ENCODE measurements around the gene ARID3B. TPM values are rescaled to one million over a fixed set of nuclear protein-coding genes. Genes with fewer than 3 reads are reported as not detected.

Gene ARID3B
- total and polyA plus RNA-seq, 4 donors = 6.6 to 10.5 (median 10.2) TPM

- no peak overlapping the region for H3K9ac ChIP-seq (ENCODE audit: insufficient read depth in 1 of 2, low read length in 2 of 2)
- peaks cover 5 to 23% (median 12%) of the 10 kb centered on the region in 5 donors for H3K4me1 ChIP-seq (ENCODE audit: control insufficient read depth in 5 of 5, insufficient read depth in 5 of 5, low read length in 5 of 5)
- H3K27me3 ChIP-seq (ENCODE audit: control insufficient read depth in 3 of 3, insufficient read depth in 3 of 3, low read length in 2 of 3) = no peaks in the 10 kb centered on the region
- peaks cover 2 to 12% (median 10%) of the 10 kb centered on the region in 4 donors for H3K36me3 ChIP-seq (ENCODE audit: control insufficient read depth in 4 of 4, insufficient read depth in 4 of 4, low read length in 4 of 4)
- no peak for TF ChIP-seq CTCF (IDR thresholded peaks at IDR 0.05; ENCODE audit: control extremely low read depth, extremely low read depth)
- ATAC-seq (ENCODE audit: insufficient read depth, low FRiP score) (peak; percentile 64), DNase-seq (peak; percentile 57 to 82 (median 61))
- 64 to 79% methylated on average over 4 of the region's 4 CpGs for WGBS, 2 donors
- H3K27ac ChIP-seq (ENCODE audit: low read depth in 1 of 2, low read length in 1 of 2) = peak overlapping the region in 1 of 2 donors; percentile 89
- no peaks in the 10 kb centered on the region for H3K9me3 ChIP-seq (ENCODE audit: control insufficient read depth in 4 of 4, insufficient read depth in 3 of 4, low read length in 3 of 4)
- no peak overlapping the region for H3K4me3 ChIP-seq
Observed at GRCh38 chr15:74642348-74642733, 101.3 kb downstream of the ARID3B start.

- Histone ChIP-seq H3K4me1 (ENCODE audit: control insufficient read depth in 5 of 5, insufficient read depth in 5 of 5, low read length in 5 of 5) (peaks cover 5 to 23% (median 12%) of the 10 kb centered on the region in 5 donors), H3K9me3 (ENCODE audit: control insufficient read depth in 4 of 4, insufficient read depth in 3 of 4, low read length in 3 of 4) (no peaks in the 10 kb centered on the region), H3K27ac (ENCODE audit: low read depth in 1 of 2, low read length in 1 of 2) (peak overlapping the region in 1 of 2 donors; percentile 89), H3K36me3 (ENCODE audit: control insufficient read depth in 4 of 4, insufficient read depth in 4 of 4, low read length in 4 of 4) (peaks cover 0 to 12% (median 10%) of the 10 kb centered on the region in 4 donors), H3K27me3 (ENCODE audit: control insufficient read depth in 3 of 3, insufficient read depth in 3 of 3, low read length in 2 of 3) (no peaks in the 10 kb centered on the region), H3K4me3 (no peak overlapping the region), H3K9ac (ENCODE audit: insufficient read depth in 1 of 2, low read length in 2 of 2) (peak overlapping the region in 1 of 2 donors; percentile 2)
- WGBS, 2 donors = 47 to 63% methylated on average over 11 of the region's 11 CpGs
- ATAC-seq (ENCODE audit: insufficient read depth, low FRiP score) = no peak
- DNase-seq = no peak
- TF ChIP-seq CTCF (IDR thresholded peaks at IDR 0.05; ENCODE audit: control extremely low read depth, extremely low read depth) = no peak
Observed at GRCh38 chr15:74642734-74643664, 102.0 kb downstream of the ARID3B start.

- DNase-seq = no peak
- H3K36me3 ChIP-seq (ENCODE audit: control insufficient read depth in 4 of 4, insufficient read depth in 4 of 4, low read length in 4 of 4) = peaks cover 0 to 12% (median 10%) of the 10 kb centered on the region in 4 donors
- H3K4me1 ChIP-seq (ENCODE audit: control insufficient read depth in 5 of 5, insufficient read depth in 5 of 5, low read length in 5 of 5) = peaks cover 5 to 23% (median 12%) of the 10 kb centered on the region in 5 donors
- ATAC-seq (ENCODE audit: insufficient read depth, low FRiP score) = no peak
- 85 to 95% methylated on average over 2 of the region's 2 CpGs for WGBS, 2 donors
- H3K27ac ChIP-seq (ENCODE audit: low read depth in 1 of 2, low read length in 1 of 2) = peak overlapping the region in 1 of 2 donors; percentile 82
- H3K9me3 ChIP-seq (ENCODE audit: control insufficient read depth in 4 of 4, insufficient read depth in 3 of 4, low read length in 3 of 4) = no peaks in the 10 kb centered on the region
- no peak for TF ChIP-seq CTCF (IDR thresholded peaks at IDR 0.05; ENCODE audit: control extremely low read depth, extremely low read depth)
- H3K4me3 ChIP-seq = no peak overlapping the region
- no peak overlapping the region for H3K9ac ChIP-seq (ENCODE audit: insufficient read depth in 1 of 2, low read length in 2 of 2)
- H3K27me3 ChIP-seq (ENCODE audit: control insufficient read depth in 3 of 3, insufficient read depth in 3 of 3, low read length in 2 of 3) = no peaks in the 10 kb centered on the region
Observed at GRCh38 chr15:74643665-74644204, 102.7 kb downstream of the ARID3B start.
